Measurements from ENCODE around the gene EPGN.

DNA sequence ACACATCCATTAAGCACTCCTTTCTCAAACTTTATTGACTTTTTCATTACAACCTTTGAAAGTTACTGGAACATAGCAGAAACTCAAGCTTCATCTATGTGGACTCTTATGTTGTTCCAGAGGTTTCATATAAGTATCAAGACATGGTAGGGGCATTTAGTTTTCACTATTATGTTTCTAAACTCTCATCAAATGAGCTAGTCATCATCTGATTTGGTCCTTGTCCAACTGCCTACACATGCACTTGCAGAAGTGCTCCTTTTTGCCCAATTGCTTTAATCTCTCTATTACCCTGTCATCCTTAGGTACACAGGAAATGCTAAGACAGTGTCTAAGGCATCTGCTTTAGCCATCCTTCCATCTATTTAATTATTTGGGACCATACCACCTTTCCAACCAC lies 42.2 kb upstream of the EPGN start:
- no peak for TF ChIP-seq POLR2A (IDR thresholded peaks at IDR 0.05; ENCODE audit: low read depth, low read length)
- TF ChIP-seq TAF1 (IDR thresholded peaks at IDR 0.05; ENCODE audit: borderline replicate concordance, low read depth, low read length) = no peak
